Measurements from ENCODE around the gene KNOP1. TPM values are rescaled to one million over a fixed set of nuclear protein-coding genes. Genes with fewer than 3 reads are reported as not detected.

The KNOP1 gene, protein sequence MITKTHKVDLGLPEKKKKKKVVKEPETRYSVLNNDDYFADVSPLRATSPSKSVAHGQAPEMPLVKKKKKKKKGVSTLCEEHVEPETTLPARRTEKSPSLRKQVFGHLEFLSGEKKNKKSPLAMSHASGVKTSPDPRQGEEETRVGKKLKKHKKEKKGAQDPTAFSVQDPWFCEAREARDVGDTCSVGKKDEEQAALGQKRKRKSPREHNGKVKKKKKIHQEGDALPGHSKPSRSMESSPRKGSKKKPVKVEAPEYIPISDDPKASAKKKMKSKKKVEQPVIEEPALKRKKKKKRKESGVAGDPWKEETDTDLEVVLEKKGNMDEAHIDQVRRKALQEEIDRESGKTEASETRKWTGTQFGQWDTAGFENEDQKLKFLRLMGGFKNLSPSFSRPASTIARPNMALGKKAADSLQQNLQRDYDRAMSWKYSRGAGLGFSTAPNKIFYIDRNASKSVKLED
- 23.2 and 29.0 TPM in 2 replicates for total RNA-seq

DNA sequence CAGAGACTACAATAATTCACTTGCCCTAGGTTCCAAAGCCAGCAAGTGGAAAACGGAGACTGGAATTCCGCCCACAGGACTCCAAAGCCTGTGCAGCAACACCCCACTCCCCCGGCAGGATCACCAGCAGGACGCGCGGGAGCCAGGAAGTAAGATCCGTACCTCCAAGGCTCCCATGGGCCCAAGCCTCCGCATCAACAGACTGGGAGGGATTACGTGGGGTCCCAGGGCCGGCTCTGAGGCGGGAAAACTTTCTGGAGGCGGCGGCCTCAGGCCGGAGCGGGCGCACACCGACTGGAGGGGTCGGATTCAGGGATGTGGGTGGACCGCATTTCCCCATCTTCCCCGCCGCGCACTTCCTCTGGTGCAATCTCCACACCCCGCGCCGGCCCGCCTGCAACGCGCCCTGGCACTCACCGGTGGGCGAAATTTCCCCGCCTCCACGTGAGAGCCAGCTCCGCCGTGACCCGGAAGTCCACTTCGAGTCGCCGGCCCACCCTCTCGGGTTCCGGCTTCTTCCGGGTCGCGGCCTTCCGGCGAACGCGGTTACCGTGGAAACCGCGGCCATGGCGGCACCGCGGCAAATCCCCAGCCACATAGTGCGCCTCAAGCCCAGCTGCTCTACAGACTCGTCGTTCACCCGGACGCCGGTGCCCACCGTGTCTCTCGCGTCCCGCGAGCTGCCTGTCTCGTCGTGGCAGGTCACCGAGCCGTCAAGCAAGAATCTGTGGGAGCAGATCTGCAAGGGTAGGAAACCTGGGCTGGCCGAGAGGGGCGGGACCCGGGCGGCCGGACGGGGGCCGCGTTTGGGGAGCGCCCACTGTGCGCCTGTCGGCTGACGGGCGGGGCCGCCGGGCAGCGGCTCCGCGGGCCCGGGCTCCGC is at the start of gene KNOP1, which contains the start of gene IQCK:
Gene KNOP1 (minus strand): TSS at position 487 of the 883 bp plus-strand sequence. CDS start 3,192 bp downstream, outside the sequence.
Gene IQCK (plus strand): TSS at position 531 of the 883 bp plus-strand sequence. CDS start 36 bp downstream, at position 567.
- DNase-seq (ENCODE audit: extremely low read depth, low read depth, low spot score) = no peak

DNA sequence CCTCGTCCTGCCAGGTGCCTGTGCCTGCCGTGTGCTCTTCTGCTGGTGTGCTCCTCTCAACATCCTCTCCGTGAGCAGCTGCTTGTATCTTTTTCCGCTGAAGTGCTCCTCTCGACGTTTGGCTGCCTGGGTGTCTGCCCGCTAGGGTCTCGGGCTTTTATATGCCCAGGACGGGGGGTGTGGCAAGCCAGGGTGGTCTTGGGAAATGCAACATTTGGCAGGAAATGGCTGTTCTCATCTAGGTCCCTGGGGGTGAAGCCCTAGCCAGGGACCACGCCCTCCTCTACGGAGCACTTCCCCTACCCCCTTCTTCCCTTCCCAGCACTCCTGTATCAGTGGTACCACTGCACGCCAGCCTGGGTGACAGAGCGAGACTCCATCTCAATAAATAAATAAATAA is 49.5 kb upstream of the KNOP1 start:
- DNase-seq (ENCODE audit: extremely low read depth, low read depth, low spot score) = no peak

DNA sequence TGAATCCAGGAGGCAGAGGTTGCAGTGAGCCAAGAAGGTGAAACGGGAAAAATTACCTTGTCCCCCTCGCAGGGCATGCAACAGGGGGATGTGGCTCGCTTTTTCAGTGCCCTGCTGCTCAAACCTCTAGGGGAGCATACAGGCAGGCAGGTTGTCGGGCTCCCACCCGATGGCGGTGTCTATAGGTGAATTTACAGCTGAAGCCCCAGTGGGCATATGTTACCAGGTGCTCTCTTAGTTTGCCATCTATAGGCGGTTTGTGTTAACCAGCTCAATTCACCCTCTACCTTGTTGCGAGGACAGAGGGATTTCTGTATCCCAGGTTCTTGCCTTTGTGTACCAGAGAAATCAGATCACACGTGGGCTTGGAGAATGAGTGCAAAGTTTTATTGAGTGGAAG is 49.0 kb upstream of the KNOP1 start:
- DNase-seq (ENCODE audit: extremely low read depth, low read depth, low spot score) = no peak

DNA sequence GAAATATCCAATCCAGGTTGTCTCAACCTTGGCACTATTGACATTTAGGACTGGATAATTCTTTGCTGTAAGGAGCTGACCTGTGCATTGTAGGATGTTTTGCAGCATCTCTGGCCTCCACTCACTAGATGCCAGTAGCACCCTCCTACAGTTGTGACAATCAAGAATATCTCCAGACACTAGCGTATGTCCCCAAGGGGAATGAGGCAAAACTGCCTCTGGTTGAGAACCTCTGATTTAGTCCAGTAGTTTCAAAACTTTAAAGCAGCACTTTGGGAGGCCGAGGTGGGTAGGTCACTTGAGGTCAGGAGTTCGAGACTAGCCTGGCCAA is 48.5 kb upstream of the KNOP1 start:
- no peak for DNase-seq (ENCODE audit: extremely low read depth, low read depth, low spot score)

DNA sequence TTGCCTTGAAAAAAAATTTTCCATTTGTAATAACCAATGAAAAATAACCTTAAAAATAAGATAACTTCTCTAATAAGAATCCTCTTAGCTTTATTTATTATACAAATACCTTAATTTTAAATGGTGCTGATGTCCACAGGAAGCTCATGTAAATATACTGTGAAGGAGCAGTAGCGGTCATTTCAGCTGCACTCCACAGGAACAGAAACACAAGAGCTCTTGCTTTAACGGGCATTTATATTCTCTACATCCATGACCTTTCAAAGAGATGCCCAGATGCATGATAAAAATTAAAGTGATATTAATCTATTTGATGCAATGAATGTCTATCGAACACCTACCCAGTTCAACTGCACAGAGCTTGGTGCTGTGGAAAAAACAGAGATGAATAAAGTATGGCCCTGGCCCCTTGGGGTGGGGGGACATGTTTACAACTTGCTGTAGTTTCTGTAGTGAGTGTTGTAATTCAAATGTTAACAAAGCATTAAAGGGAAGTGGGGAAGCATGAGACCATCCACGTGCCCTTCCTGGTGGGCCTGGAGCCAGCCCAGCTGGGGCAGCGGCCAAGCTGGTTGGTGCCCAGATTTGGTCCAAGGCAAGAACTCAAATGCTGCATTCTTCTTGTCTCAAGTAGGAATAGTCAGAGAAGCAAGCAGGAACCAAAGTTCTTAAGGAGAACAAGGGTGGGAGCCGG is 48.0 kb upstream of the KNOP1 start:
- DNase-seq (ENCODE audit: extremely low read depth, low read depth, low spot score) = peak; percentile 72

DNA sequence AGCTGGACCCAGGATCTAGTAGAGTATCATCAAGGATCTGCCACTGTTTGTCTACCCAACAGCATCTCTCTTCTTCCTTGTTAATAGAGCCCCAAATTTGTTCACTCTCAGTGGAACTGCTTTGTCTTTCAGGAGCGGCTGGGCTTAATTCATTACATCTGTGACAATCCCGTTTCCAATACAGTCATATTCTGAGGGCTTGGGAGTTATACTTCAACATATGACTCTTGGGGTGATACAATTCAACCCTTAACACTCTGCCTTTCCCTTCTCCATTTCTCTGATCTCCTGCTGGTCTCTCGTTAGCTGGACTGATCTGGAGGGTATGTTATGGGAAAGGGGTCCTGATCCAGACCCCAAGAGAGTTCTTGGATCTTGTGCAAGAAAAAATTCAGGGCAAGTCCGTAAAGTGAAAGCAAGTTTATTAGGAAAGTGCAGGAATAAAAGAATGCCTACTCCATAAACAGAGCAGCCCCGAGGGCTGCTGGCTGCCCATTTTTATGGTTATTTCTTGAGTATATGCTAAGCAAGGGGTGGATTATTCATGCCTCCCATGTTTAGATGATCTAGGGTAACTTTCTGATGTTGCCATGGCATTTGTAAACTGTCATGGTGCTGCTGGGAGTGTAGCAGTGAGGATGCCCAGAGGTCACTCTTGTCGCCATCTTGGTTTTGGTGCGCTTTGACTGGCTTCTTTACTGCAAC is 42.5 kb upstream of the KNOP1 start:
- no peak for DNase-seq (ENCODE audit: extremely low read depth, low read depth, low spot score)

DNA sequence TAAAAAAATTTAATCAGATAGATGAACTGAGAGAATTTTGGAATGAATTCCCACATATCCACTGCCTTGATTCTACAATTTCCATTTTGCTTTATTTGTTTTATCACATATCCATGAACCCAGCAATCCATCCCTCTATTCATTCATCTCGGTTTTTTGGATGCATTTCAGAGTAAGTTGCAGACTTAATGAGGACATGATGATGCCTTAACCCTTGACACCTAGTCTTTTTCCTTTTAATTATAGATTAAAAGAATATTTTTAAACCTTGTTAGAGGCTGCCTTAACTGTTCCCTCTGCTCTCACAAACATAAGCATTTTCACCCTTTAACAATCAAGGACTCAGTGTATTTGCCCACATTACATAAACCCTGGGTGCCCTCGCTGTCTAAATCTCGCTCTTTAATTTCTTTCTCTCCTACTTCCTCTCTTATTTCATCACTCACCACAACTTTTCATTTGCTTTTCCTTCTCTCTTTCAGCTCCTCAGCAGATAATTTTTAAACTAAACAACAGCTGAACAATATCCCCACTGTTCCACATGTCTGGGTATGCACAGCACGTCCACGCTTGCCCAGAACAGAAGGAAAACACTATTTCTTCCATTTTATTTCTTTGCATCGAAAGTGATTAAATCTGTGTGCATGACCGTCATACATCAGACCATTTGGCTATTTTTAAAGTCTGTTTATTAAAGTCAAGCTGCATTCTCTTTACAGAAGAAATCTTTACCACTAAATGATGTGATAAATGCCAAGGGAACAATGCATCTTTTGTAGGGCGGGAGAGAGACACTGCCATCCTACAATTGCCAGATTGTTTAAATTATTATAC is 40.0 kb upstream of the KNOP1 start:
- no peak for DNase-seq (ENCODE audit: extremely low read depth, low read depth, low spot score)

DNA sequence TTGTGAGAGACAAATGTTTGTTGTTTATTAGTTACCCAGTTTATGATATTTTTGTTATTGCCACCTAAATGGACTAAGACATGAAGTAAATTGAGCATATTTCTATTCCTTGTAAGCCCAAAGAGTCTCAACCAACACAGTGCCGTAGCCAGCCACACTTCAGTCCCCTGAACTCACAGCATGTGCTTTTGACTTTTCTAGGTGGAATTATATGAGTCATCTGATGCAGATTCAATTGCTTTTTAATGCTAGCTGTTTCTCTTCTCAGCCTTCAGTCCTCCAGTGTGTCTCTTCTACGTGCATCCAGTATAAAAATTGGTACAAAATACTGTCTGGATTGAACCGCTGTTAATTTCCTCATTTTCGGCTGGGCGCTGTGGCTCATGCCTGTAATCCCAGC is 39.0 kb upstream of the KNOP1 start:
- DNase-seq (ENCODE audit: extremely low read depth, low read depth, low spot score) = no peak

DNA sequence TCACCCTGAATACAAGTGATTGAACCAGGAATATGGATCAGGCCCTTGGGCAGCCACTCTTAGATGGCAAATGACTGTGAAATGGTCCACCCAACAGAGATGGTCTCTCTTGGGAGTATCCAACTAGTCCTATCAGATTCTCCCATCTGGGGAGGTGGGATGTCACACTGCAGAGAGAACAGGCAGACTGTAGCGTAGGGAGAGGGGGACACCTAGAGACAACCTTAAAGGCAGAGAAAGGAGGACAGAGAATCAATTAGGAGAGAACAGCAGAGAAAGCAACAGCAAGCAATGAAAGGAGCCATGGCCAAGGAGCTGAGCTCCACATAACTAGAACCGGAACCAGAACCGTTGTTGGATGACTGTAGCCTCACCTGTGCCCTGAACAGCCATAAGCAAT is 37.2 kb upstream of the KNOP1 start:
- DNase-seq (ENCODE audit: extremely low read depth, low read depth, low spot score) = no peak

DNA sequence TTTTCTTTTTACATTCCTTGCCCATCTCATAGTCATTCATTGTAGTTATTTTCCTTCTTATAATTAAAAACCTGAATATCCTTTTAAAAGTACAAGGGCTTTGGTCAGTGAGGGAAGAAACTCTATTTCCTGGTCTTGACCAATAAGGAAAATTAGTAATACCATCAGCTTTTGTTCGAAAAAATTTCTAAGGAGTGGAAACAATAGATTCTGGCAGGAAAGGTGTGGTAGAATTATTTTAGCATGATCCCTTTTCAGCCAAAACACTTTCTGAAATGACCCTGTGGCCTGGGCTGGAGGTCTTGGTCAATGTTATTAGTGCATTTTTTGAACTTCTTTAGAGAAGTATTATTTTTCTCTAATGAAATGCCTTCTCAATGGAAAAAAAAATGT is 36.6 kb upstream of the KNOP1 start:
- no peak for DNase-seq (ENCODE audit: extremely low read depth, low read depth, low spot score)

DNA sequence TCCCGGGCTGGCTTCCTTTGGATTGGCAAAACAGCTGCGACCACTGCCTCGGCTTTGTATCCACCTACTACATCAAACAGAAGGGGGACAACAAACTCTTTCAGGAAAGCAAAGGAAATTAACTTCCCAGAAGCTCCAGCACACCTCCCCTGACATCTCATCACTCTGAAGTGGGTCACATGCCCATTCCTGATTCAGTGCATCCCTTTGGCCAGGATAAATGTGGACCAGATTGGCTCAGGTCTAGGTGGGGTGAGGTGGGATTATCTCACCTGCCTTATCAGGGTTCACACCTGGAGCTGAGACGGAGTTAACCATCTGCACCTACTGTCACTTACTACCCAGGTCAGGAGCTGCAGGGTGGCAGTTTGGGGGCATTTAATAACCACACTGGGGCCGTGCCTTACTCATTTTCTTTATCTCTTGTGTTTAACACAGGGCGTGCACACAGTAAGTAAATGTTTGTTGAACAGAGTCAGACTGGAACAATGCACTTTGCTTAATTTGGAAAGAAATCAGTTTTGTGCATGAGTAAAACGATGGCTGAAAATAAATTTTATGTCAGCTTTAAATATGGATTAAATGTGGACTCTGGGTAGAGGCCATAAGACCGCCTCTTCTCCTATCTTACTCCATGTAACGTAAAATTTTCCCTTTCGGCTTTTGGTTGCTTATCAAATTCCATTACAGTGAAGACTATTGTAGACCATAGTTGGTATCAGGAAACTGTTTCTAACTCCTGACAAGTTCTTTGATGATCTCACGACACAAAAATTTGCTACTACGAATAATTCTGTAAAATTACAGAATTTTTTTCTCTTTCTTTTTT is 36.0 kb upstream of the KNOP1 start:
- peak; percentile 82 for DNase-seq (ENCODE audit: extremely low read depth, low read depth, low spot score)

DNA sequence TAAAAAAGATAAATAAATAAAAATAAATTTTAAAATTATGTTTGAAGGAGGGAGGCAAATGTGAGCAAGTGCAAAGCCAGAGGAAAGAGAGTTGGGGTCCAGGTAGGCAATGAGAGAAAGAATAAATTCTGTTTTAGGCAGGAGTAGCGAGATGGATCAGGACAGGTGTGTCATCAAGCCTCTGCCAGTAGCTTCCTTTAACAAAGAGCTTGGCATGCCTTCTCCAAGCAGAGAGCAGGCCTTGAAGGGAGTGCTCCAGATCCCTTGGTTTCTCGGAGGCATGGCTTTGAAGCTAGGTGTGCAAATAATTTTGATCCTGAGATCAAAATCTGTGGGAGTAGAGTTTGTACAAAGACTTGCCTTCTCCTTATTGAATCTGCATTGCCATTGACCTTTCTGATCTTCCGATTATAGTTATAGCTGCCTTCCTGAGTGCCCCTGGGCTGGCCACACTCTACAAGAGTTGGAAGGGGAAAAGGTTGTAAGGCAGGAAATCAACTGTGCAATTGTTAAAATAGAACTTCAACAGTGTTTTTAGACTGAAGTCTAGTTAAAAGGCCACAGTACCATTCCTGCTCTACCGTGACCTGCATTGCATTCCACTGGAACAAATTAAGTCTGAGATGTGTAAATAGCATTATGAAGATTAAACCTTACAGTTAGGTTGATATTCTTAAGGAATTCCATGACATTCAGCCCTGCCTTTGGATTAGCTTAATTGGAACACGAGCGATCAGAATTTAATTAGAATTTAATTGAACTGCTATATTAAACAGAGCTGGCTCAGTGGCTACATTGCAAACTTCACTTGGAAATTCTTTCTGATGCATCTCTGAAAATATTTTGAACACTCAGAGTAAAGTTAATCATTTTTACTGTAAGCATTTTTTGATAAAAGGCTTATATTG is 33.7 kb upstream of the KNOP1 start:
- no peak for DNase-seq (ENCODE audit: extremely low read depth, low read depth, low spot score)

DNA sequence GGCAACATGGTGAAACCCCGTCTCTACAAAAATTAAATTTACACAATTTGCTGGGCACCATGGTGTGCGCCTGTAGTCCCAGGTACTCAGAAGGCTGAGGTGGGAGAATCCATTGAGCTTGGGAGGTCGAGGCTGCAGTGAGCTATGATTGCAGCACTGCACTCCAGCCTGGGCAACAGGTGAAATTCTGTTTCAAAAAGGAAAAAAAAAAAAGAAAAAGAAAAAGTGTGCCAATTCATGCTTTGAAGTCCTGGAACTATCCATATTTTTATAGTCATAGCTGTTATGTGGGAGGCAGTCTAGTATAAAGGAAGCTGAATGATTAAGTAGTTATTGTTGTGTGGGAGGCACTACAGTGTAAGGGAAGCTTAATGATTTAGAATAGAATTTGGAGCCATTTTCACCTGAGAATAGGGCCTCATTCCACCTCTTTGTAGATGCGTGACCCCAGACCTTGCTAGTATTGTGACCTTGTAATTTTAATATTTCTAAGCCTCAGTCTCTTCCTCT is 31.6 kb upstream of the KNOP1 start:
- DNase-seq (ENCODE audit: extremely low read depth, low read depth, low spot score) = no peak

DNA sequence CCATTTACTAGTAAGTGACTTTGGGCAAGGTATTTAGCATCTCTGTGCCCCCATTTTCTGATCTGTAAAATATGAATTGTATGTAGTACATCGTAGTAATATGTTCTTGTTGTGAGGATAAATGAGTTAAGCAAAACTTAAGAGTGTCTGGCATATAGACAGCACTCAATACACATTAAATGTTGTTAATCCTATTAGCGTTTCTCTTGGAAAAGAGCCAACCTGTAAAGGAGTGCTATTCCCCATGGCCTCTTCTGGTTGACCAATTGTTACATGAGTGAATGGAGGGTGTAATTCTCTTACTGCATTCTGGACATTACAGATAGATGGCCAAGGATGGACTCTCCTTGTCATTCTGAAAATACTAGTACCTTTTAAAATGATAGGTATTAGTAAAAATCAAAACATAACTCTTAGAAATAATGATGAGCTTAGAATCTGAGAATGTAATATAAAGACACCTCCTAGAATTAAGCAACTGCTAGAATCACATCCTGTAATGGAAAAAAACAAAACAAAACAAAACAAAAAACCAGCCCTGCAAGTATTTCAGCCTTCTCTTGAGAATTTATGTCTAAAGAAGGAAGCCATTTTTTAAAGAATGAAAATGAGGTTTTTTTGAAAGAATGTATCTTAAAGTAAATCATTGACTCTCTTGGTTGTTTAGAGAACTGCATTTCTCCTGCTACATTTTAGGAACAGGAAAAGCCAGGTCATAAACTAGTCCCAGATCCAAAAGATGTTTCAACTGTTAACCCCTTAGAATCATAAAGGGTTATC is 30.6 kb upstream of the KNOP1 start:
- DNase-seq (ENCODE audit: extremely low read depth, low read depth, low spot score) = no peak

DNA sequence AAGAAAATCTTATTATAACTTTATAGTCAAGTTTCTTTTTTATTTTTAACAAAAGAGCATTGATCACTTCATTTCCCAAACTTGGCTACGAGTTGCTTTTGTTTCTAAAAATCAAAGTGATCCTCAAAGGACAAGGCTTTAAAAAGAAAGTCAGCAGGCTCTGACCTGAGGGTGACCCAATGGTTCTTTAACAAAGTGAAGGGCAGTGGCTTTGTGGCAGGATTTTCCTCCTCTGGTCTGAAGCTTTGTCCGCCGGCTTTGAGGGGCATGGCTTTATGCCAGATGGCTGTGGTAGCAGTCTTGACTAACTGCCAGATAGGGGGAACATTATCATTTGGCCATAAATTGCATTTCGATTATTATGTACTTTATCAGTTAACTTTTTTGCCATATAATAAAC is 28.5 kb upstream of the KNOP1 start:
- DNase-seq (ENCODE audit: extremely low read depth, low read depth, low spot score) = no peak

DNA sequence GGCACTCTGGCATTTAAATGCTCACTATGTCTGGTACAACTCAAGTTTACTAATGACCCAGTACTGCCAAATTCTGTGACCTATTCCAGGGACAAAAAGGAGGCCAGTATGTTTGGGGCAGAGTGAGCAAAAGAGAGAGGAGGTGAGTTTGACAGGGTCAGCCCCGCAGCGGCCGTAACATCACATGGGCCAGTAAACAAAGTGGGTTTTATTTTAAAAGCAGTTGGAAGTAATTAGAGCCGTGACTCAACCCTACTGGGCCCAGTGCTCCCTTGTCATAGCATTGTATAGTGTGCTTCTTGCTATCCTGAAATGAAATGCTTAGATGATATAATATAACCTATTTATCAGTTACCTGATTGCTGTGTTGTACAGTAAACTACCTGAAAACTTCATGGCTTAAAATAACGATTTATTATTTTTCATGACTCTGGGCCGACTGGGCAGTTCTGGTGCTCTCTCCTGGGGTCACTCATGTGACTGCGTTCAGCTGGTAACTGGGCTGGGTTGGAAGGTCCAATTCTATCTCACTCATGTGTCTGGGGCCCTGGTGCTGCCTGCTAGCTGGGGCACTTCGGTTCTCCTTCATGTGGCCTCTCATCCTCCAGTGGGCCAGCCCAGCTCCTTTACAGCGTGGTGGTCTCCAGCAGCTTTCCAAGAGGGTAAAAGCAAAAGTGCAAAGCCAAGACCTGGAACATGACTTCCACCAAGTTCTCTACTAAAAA is 27.4 kb upstream of the KNOP1 start:
- no peak for DNase-seq (ENCODE audit: extremely low read depth, low read depth, low spot score)

Measured in glomerular endothelial cell (primary cell).